ACC112 (cell line): Measurements from ENCODE around the gene PXN.
A peak's percentile ranks its signal among the peaks of the same experiment; 100 is the strongest.

ENCODE experiments used
- H2AFZ ChIP-seq: fragments of 200-600 bp; sonication (generic); one replicate; pipeline ENCODE4 v1.6.0; 2017; ENCODE audit warnings: antibody characterized with exemption, low read length; ENCODE audit not compliant: unreplicated experiment
- H3K27ac ChIP-seq: fragments of 200-600 bp; sonication (generic); 2 replicates; pipeline ENCODE4 v1.5.1; 2014; ENCODE audit warnings: low read depth, mild to moderate bottlenecking, antibody characterized with exemption, low read length, moderate library complexity
- H3K27me3 ChIP-seq: fragments of 200-600 bp; sonication (generic); 2 replicates; pipeline ENCODE4 v1.6.1; 2014; ENCODE audit warnings: mild to moderate bottlenecking, antibody characterized with exemption, low read length, moderate library complexity, mixed read lengths; ENCODE audit not compliant: insufficient read depth
- H3K36me3 ChIP-seq: fragments of 200-600 bp; sonication (generic); 2 replicates; pipeline ENCODE4 v1.6.1; 2016; ENCODE audit warnings: mild to moderate bottlenecking, antibody characterized with exemption, low read length, moderate library complexity, mixed read lengths; ENCODE audit not compliant: insufficient read depth
- H3K4me1 ChIP-seq: fragments of 200-600 bp; sonication (generic); one replicate; pipeline ENCODE4 v1.6.1; 2016; ENCODE audit warnings: low read length, mixed read lengths; ENCODE audit not compliant: insufficient read depth, unreplicated experiment, control insufficient read depth
- H3K4me3 ChIP-seq: fragments of 200-600 bp; sonication (generic); 2 replicates; pipeline ENCODE4 v1.5.1; 2014; ENCODE audit warnings: mild to moderate bottlenecking, low read depth, low read length
- H3K79me2 ChIP-seq: fragments of 200-600 bp; sonication (generic); one replicate; pipeline ENCODE4 v1.6.0; 2016; ENCODE audit warnings: low read length; ENCODE audit not compliant: control insufficient read depth, unreplicated experiment, insufficient read depth

Gene PXN

GRCh38 chr12:120190386-120190785 lies 75.1 kb downstream of the PXN start:
- H3K4me1 ChIP-seq, result peaks cover 8% of the 10 kb centered on the region
- H3K79me2 ChIP-seq, result peaks cover 74% of the 10 kb centered on the region
- H2AFZ ChIP-seq, result no peak overlapping the region
- peaks cover 6% of the 10 kb centered on the region for H3K36me3 ChIP-seq
- no peaks in the 10 kb centered on the region for H3K27me3 ChIP-seq
- no peak overlapping the region for H3K4me3 ChIP-seq
- no peak overlapping the region for H3K27ac ChIP-seq

GRCh38 chr12:120186654-120187053 lies 78.9 kb downstream of the PXN start:
- peaks cover 32% of the 10 kb centered on the region for H3K4me1 ChIP-seq
- H3K36me3 ChIP-seq, result peaks cover 19% of the 10 kb centered on the region
- H2AFZ ChIP-seq, result no peak overlapping the region
- no peak overlapping the region for H3K4me3 ChIP-seq
- no peaks in the 10 kb centered on the region for H3K27me3 ChIP-seq
- H3K27ac ChIP-seq, result no peak overlapping the region
- peaks cover 54% of the 10 kb centered on the region for H3K79me2 ChIP-seq

GRCh38 chr12:120183211-120183631 lies 82.3 kb downstream of the PXN start:
- peaks cover 42% of the 10 kb centered on the region for H3K79me2 ChIP-seq
- peaks cover 27% of the 10 kb centered on the region; the same call in 1 of the 2 replicates for H3K36me3 ChIP-seq
- no peak overlapping the region for H2AFZ ChIP-seq
- peaks cover 32% of the 10 kb centered on the region for H3K4me1 ChIP-seq
- H3K27me3 ChIP-seq, result no peaks in the 10 kb centered on the region
- H3K27ac ChIP-seq, result peak overlapping the region; percentile 69
- no peak overlapping the region for H3K4me3 ChIP-seq

- peak overlapping the region; percentile 69 for H3K27ac ChIP-seq
- peaks cover 37% of the 10 kb centered on the region for H3K79me2 ChIP-seq
- peaks cover 32% of the 10 kb centered on the region for H3K4me1 ChIP-seq
- H2AFZ ChIP-seq, result no peak overlapping the region
- H3K27me3 ChIP-seq, result no peaks in the 10 kb centered on the region
- no peak overlapping the region for H3K4me3 ChIP-seq
- H3K36me3 ChIP-seq, result peaks cover 36% of the 10 kb centered on the region
These were observed 83.4 kb downstream of the PXN start for GRCh38 chr12:120181991-120182631.

GRCh38 chr12:120180975-120181374 lies 84.6 kb downstream of the PXN start:
- Histone ChIP-seq H3K79me2 (peaks cover 32% of the 10 kb centered on the region), H2AFZ (no peak overlapping the region), H3K27me3 (no peaks in the 10 kb centered on the region), H3K36me3 (peaks cover 44% of the 10 kb centered on the region), H3K27ac (no peak overlapping the region), H3K4me3 (no peak overlapping the region), H3K4me1 (peaks cover 32% of the 10 kb centered on the region)

- peaks cover 62% of the 10 kb centered on the region for H3K36me3 ChIP-seq
- peaks cover 18% of the 10 kb centered on the region for H3K79me2 ChIP-seq
- H3K27ac ChIP-seq, result no peak overlapping the region
- H3K4me1 ChIP-seq, result no peaks in the 10 kb centered on the region
- no peak overlapping the region for H3K4me3 ChIP-seq
- H2AFZ ChIP-seq, result no peak overlapping the region
- H3K27me3 ChIP-seq, result no peaks in the 10 kb centered on the region
These were observed 90.0 kb downstream of the PXN start for GRCh38 chr12:120175537-120175936.

GRCh38 chr12:120175062-120175461 lies 90.5 kb downstream of the PXN start:
- H3K27ac ChIP-seq, result no peak overlapping the region
- no peak overlapping the region for H3K4me3 ChIP-seq
- H2AFZ ChIP-seq, result no peak overlapping the region
- H3K4me1 ChIP-seq, result no peaks in the 10 kb centered on the region
- peaks cover 62% of the 10 kb centered on the region for H3K36me3 ChIP-seq
- H3K79me2 ChIP-seq, result peaks cover 18% of the 10 kb centered on the region
- H3K27me3 ChIP-seq, result no peaks in the 10 kb centered on the region

- Histone ChIP-seq H3K79me2 (peaks cover 6% of the 10 kb centered on the region), H3K4me3 (no peak overlapping the region), H3K27me3 (no peaks in the 10 kb centered on the region), H3K4me1 (peaks cover 4% of the 10 kb centered on the region), H2AFZ (no peak overlapping the region), H3K27ac (no peak overlapping the region), H3K36me3 (peaks cover 48% of the 10 kb centered on the region)
These were observed 93.5 kb downstream of the PXN start for GRCh38 chr12:120172053-120172452.

- H3K27ac ChIP-seq, result no peak overlapping the region
- H3K79me2 ChIP-seq, result peaks cover 6% of the 10 kb centered on the region
- no peak overlapping the region for H2AFZ ChIP-seq
- no peaks in the 10 kb centered on the region for H3K27me3 ChIP-seq
- no peak overlapping the region for H3K4me3 ChIP-seq
- peaks cover 4% of the 10 kb centered on the region for H3K4me1 ChIP-seq
- H3K36me3 ChIP-seq, result peaks cover 37% of the 10 kb centered on the region
These were observed 94.9 kb downstream of the PXN start for GRCh38 chr12:120170631-120171030.

GRCh38 chr12:120169946-120170345 lies 95.6 kb downstream of the PXN start:
- Histone ChIP-seq H2AFZ (no peak overlapping the region), H3K79me2 (peaks cover 6% of the 10 kb centered on the region), H3K27me3 (no peaks in the 10 kb centered on the region), H3K27ac (no peak overlapping the region), H3K4me3 (no peak overlapping the region), H3K4me1 (peaks cover 4% of the 10 kb centered on the region), H3K36me3 (peaks cover 30% of the 10 kb centered on the region)

- Histone ChIP-seq H3K27me3 (no peaks in the 10 kb centered on the region), H3K27ac (no peak overlapping the region), H3K79me2 (no peaks in the 10 kb centered on the region), H3K36me3 (peaks cover 20% of the 10 kb centered on the region), H3K4me3 (no peak overlapping the region), H2AFZ (no peak overlapping the region), H3K4me1 (peaks cover 4% of the 10 kb centered on the region)
These were observed 97.2 kb downstream of the PXN start for GRCh38 chr12:120168337-120168736.
